Stimulated activated naive CD4-positive, alpha-beta T cell treated with Interleukin-2 at 50 U/mL for 16 hours (primary cell): ENCODE measurements around the gene C2CD4B.

Experiments
- DNase-seq: peaks from one replicate; lab custom pipeline; 2025; lab: John Stamatoyannopoulos, UW

C2CD4B gene, protein sequence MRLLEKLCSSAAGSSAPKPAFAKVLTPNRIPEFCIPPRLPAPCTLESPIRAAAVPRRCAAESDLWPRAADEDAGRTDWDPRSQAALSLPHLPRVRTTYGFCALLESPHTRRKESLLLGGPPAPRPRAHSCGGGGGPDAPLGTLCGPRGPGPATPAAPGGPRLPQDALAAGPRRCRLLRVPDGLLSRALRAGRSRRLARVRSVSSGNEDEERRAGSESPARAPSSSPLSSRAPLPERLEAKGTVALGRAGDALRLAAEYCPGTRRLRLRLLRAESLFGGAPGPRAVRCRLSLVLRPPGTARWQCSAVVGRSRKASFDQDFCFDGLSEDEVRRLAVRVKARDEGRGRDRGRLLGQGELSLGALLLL

GRCh38 chr15:62165104-62165792, at the start of gene C2CD4B:
TSS of gene C2CD4B (minus strand) at chr15:62165285. CDS start at chr15:62164984, 301 bp downstream.
- DNase-seq = peak; percentile 19

DNA sequence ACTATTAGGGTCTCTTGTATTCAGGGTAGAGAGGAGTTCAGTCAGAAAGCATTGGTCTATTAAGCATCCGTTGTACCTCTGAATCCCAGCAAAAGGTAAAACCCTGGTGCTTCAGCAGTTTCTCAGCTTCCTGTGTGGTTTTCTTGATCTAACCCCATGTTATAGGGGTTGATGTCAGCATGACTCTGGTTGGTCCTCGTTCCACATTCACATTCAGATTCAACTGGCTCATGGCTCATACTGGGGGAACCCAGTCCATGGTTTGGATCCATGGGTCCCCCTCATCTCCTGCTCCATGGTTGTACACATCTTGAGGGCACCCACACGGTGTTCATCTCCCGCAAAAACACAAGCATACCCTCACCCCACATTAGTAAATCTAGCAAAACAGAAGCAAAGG, 47.7 kb upstream of the C2CD4B start:
- no peak for DNase-seq

DNA sequence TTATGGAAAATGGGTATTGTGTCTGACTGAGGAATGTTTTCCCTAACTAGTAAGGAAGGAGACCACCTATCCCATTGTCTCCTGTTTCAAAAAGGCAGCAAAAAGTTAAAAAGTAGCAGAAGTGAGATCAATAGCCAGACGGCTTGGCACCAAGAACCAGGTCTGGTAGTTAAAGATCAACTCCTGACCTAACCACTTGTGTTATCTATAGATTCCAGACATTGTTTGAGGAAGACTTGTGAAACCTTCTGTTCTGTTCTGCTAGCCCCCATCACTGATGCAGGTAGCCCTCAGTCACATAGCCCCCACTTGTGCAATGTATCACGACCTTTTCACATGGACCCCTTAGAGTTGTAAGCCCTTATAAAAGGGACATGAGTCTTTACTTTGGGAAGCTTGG, 46.3 kb upstream of the C2CD4B start:
- no peak for DNase-seq

DNA sequence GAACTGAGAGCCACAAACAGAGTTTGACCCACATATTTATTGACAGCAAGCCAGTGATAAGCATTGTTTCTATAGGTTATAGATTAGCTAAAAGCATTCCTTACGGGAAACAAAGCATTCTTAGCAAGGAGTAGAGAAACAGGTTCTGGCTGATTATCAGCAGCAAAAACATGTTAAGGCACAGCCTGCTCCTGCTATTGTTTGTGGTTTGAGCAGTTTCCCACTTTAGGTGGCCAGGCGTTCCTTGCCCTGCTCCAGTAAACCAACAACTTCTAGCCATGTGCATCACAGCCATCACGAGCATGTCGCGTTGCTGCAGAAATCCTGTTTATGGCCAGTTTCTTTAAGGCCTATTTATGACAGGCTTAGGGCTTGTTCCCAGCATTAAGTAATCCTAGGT, 44.7 kb upstream of the C2CD4B start:
- no peak for DNase-seq

- no peak for DNase-seq
These were observed 44.2 kb upstream of the C2CD4B start for GRCh38 chr15:62209322-62209721.

GRCh38 chr15:62208884-62209283, 43.8 kb upstream of the C2CD4B start:
- no peak for DNase-seq

- DNase-seq = no peak
These were observed 43.3 kb upstream of the C2CD4B start for GRCh38 chr15:62208367-62208766.

DNA sequence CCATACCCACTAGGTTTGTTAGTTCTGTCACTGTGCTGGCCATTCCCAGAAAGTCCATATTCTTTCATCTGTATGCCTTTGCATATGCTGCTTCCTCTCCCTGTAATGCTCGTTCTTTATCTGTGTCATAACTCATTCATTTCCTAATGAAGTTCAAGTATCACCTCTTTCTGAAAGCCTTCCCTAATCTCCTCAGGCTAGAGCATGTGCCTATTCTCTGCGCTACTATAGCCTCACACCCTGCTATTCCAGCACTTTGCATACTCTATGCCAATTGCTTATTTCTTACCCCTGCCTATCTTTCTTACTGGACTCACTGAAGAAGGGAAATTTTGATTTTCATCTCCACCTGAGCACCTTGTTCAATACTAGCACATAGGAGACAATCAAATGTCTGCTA, 25.6 kb upstream of the C2CD4B start:
- DNase-seq = no peak

DNA sequence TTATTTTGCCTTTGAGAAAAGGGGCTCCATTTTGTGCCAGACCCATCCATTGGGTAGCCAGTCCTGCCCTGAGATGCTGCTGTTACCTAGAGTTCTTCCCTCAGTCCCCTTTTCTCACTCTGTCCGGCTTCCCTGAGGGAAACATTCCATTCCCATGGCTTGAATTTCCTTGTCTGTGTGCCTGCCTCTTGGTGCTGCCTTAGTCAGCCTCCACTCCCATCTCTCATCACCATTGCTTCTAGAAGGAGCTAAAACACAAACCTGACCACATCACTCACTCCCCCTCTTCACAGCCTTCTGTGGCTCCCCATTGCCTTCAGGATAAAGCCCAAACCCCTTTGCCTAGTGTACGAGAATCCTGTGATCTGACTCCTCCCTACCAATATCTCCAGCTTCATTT, 25.2 kb upstream of the C2CD4B start:
- no peak for DNase-seq

GRCh38 chr15:62188744-62189143, 23.7 kb upstream of the C2CD4B start:
- DNase-seq = no peak

DNA sequence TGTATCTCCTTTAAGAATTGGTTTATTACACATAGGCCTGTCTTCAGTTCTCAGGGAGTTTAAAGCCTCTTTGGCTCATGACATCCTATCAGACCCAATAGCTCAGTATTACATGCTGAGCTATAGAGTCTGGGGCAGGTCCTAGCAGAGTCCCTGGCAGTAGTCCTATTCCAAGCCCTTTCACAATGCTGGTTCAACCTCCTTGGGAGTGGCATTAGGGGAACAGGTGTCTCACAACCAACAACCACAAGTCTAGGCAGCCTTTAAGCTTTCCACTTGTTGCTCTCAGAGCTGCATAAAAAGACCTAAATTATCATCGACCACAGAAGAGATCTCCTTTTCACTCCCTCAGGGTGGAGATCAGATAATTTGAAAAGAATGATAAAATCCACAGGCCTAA, 22.8 kb upstream of the C2CD4B start:
- no peak for DNase-seq

- no peak for DNase-seq
These were observed 22.3 kb upstream of the C2CD4B start for GRCh38 chr15:62187425-62187824.

GRCh38 chr15:62186578-62186977, 21.5 kb upstream of the C2CD4B start:
- no peak for DNase-seq

- no peak for DNase-seq
These were observed 18.0 kb upstream of the C2CD4B start for GRCh38 chr15:62183130-62183529.

- no peak for DNase-seq
These were observed 8.1 kb upstream of the C2CD4B start for GRCh38 chr15:62173215-62173614.

DNA sequence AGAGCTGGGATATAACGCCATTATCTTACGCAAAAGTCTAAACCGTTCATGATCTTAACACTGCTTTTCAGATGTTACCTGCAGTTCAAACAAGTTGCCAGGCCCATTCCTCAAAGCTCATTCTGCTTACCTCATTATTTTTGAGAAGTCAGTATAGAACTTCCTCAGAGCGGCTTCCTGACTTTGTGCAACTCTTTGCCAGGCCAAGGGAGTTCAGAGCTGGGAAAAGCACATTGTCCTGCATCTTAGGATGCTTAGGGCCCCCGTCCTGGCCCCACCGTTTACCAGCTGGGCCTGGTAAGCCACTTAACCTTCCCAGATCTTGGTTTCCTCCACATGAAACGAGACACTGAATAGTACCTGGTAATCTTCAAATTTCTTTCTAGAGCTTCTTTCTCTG, 6.8 kb upstream of the C2CD4B start:
- no peak for DNase-seq

DNA sequence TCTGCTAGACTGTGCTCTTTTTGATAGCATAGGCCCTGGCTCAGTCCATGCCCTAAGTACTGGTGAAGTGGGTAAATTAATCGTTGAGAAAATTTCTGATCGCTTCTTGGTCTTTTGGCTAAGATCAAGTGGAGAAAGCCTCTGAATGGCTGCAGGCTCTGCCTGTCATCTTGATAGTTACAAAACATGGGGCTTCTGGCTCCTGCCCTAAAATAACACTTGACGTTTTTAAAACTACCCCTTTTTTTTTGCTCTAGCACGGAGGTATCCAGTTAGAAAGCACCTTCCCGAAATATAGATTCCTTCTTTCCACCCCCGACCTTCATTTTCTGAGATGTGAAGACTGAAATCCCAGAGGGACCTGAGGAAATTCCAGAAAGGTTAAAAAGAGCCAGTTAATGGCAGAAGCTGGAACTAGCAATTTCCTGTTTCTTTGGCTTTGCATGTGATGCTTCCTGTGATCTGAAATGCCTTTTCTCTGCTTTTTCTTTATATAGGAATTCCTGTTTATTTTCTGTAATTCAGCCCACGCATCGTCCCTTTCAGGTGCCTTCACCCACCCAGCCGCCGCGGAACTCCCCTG, 799 bp upstream of the C2CD4B start:
- no peak for DNase-seq

- no peak for DNase-seq
These were observed 535 bp downstream of the C2CD4B start for GRCh38 chr15:62164396-62165103.

DNA sequence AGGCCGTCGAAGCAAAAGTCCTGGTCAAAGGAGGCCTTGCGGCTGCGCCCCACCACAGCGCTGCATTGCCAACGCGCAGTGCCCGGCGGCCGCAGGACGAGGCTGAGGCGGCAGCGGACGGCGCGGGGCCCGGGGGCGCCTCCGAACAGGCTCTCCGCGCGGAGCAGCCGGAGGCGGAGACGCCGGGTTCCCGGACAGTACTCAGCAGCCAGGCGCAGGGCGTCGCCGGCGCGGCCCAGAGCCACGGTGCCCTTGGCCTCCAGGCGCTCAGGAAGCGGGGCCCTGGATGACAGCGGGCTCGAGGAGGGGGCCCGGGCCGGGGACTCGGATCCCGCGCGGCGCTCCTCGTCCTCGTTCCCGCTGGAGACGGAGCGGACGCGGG, 1.1 kb downstream of the C2CD4B start:
- no peak for DNase-seq

GRCh38 chr15:62163397-62164013, 1.6 kb downstream of the C2CD4B start:
- no peak for DNase-seq

DNA sequence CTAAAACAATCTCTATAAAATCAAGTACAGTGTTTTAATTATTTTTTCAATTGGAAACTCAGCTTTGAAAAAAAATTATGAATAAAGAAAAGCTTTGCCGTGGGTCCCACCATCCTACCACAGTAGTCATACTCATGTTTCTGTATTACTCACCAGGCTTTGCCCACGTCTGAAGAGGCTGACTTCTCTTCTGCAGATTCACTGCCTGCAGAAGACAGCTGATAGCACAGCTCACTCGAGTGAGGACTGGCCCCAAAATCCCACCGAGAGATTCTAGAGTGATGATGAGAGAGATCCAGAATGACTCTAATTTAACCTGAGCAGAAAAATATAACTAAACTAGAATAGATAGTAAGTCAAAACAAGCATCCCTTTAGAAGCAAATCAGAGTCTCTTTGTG, 11.9 kb downstream of the C2CD4B start:
- DNase-seq = peak; percentile 33

DNA sequence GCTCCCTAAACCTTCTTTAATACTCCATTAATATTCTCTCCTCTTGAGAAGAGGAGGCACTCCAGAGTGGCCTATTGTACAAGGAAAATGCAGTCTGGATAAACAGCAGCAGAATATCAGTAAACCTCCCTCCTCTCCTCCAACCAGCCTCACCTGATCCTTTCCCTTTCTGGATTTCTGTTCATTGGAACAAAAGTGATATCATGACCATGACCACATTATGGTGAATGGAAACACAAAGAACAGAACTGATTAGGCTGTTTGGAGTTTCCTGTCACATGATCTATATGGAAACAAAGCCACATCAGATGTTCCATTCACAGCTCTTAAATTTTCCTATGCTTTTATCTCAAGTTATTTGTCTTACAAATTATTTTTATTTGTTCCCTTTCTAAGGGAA, 14.6 kb downstream of the C2CD4B start:
- no peak for DNase-seq
